Activated CD4-positive, alpha-beta memory T cell treated with anti-CD3 and anti-CD28 coated beads, Interleukin-2, amount 10 ng/mL, durations not matched to agents 7 days and 5 days (primary cell): ENCODE data around the gene RNASE7. TPM values are rescaled to one million over a fixed set of nuclear protein-coding genes. Genes with fewer than 3 reads are reported as not detected.

Experiments used
- total RNA-seq, 2 experiments: library from RNA; stranded (reverse); gene quantifications; one replicate each; pipeline ENCODE4 v1.2.3, GENCODE V29; 2021

The RNASE7 gene
- total RNA-seq, 2 experiments from 2014 or later, result not detected

Other genes with a start within 250 kb of the RNASE7 start
- not detected for gene RNASE1, start 239.5 kb upstream of the RNASE7 start, total RNA-seq
- gene RNASE3, start 151.0 kb upstream of the RNASE7 start, total RNA-seq, result not detected
- not detected for gene RNASE2, start 86.9 kb upstream of the RNASE7 start, total RNA-seq
- 10 to 100 TPM; 81.9 to 82.0 TPM for gene METTL17, start 52.4 kb upstream of the RNASE7 start, total RNA-seq
- not detected for gene SLC39A2, start 43.1 kb upstream of the RNASE7 start, total RNA-seq
- gene NDRG2, start 17.3 kb upstream of the RNASE7 start, total RNA-seq, result 1 to 10 TPM; 8.3 to 8.5 TPM
- not detected for gene TPPP2, start 12.1 kb upstream of the RNASE7 start, total RNA-seq
- not detected for gene RNASE13, start 7.6 kb upstream of the RNASE7 start, total RNA-seq
- not detected for gene RNASE8, start 15.5 kb downstream of the RNASE7 start, total RNA-seq
- gene ARHGEF40, start 27.9 kb downstream of the RNASE7 start, total RNA-seq, result under 1 TPM; 0.18 to 0.28 TPM
- 1 to 10 TPM; 5.3 to 5.8 TPM for gene ZNF219, start 56.3 kb downstream of the RNASE7 start, total RNA-seq
- gene TMEM253, start 58.7 kb downstream of the RNASE7 start, total RNA-seq, result not detected
- gene OR5AU1, start 113.7 kb downstream of the RNASE7 start, total RNA-seq, result not detected
- gene HNRNPC, start 227.1 kb downstream of the RNASE7 start, total RNA-seq, result 100 to 1,000 TPM; 689 to 710 TPM
- gene RPGRIP1, start 237.7 kb downstream of the RNASE7 start, total RNA-seq, result not detected